HFFc6 (cell line): ENCODE results near the gene LSM12. TPM values are rescaled to one million over a fixed set of nuclear protein-coding genes. Genes with fewer than 3 reads are reported as not detected.

Source experiments
- DNase-seq: peaks from one replicate; pipeline ENCODE4 v3.0.0-alpha.2; 2018
- H3K27ac Mint-ChIP-seq: 2 replicates; pipeline ENCODE4 v1.8.0; 2020; ENCODE audit warnings: mild to moderate bottlenecking, mixed read lengths
- H3K27me3 Mint-ChIP-seq: 2 replicates; pipeline ENCODE4 v1.8.0; 2021; ENCODE audit warnings: mild to moderate bottlenecking, moderate library complexity, mixed read lengths; ENCODE audit not compliant: insufficient read depth
- H3K36me3 Mint-ChIP-seq: 2 replicates; pipeline ENCODE4 v1.8.0; 2021; ENCODE audit warnings: low read depth, mixed read lengths
- H3K4me1 Mint-ChIP-seq: 2 replicates; pipeline ENCODE4 v1.8.0; 2020; ENCODE audit warnings: low read depth, mixed read lengths
- H3K4me3 Mint-ChIP-seq: 2 replicates; pipeline ENCODE4 v1.8.0; 2020; ENCODE audit warnings: mild to moderate bottlenecking, moderate library complexity, mixed read lengths
- H3K9me3 Mint-ChIP-seq: 2 replicates; pipeline ENCODE4 v1.8.0; 2020; ENCODE audit warnings: mild to moderate bottlenecking, mixed read lengths
- CTCF ChIP-seq: fragments of 200-600 bp; sonication (generic); IDR thresholded peaks from 2 replicates; pipeline ENCODE4 v1.5.0; 2021; ENCODE audit warnings: antibody characterized with exemption, mild to moderate bottlenecking
- total RNA-seq, 6 experiments: library from RNA; stranded (reverse); fragmentation: NEBNext Ultra II Directional; extraction: Animal tissue kit (Norgen Biotek cat#: 25700); gene quantifications; 2 replicates in 1 of 6; 3 replicates in 5 of 6; pipeline ENCODE4 v1.2.3, GENCODE V29; 2021

LSM12 gene
- total RNA-seq, 6 experiments from 2014 or later, result 86.6 to 101 (median 94.5) TPM

GRCh38 chr17:44004761-44005526 is 61.5 kb downstream of the LSM12 start:
- Mint-ChIP-seq H3K4me1 (peaks cover 53% of the 10 kb centered on the region), H3K27me3 (peaks cover 4% of the 10 kb centered on the region), H3K4me3 (no peak overlapping the region), H3K36me3 (0 out of 2 replicates have a peak, but pooled peaks cover 3% of the 10 kb centered on the region), H3K27ac (no peak overlapping the region), H3K9me3 (no peaks in the 10 kb centered on the region)
- no peak for DNase-seq
- TF ChIP-seq CTCF, result no peak

GRCh38 chr17:44004077-44004760 is 62.3 kb downstream of the LSM12 start, which contains the start of gene NAGS:
NAGS (plus strand) TSS chr17:44004622; CDS start chr17:44004664, 42 bp downstream.
- Mint-ChIP-seq H3K9me3 (no peaks in the 10 kb centered on the region), H3K36me3 (no peaks in the 10 kb centered on the region), H3K4me1 (peaks cover 49% of the 10 kb centered on the region), H3K27ac (no peak within 1 kb of the TSS), H3K4me3 (no peak within 1 kb of the TSS), H3K27me3 (peaks cover 4% of the 10 kb centered on the region)
- TF ChIP-seq CTCF, result no peak
- no peak for DNase-seq

- no peaks in the 10 kb centered on the region for H3K36me3 Mint-ChIP-seq
- H3K27ac Mint-ChIP-seq, result peak overlapping the region; percentile 70
- H3K4me1 Mint-ChIP-seq, result peaks cover 45% of the 10 kb centered on the region
- H3K27me3 Mint-ChIP-seq, result peaks cover 2% of the 10 kb centered on the region
- DNase-seq, result peak; percentile 76
- no peak overlapping the region for H3K4me3 Mint-ChIP-seq
- TF ChIP-seq CTCF, result no peak
- no peaks in the 10 kb centered on the region for H3K9me3 Mint-ChIP-seq
Measured at GRCh38 chr17:44002141-44002848, 64.2 kb downstream of the LSM12 start.

- H3K27me3 Mint-ChIP-seq, result no peaks in the 10 kb centered on the region; the same call in 1 of the 2 replicates
- no peak for DNase-seq
- H3K36me3 Mint-ChIP-seq, result no peaks in the 10 kb centered on the region
- no peaks in the 10 kb centered on the region for H3K9me3 Mint-ChIP-seq
- TF ChIP-seq CTCF, result no peak
- H3K4me3 Mint-ChIP-seq, result no peak overlapping the region
- peak overlapping the region; percentile 70 for H3K27ac Mint-ChIP-seq
- peaks cover 45% of the 10 kb centered on the region for H3K4me1 Mint-ChIP-seq
Measured at GRCh38 chr17:44001461-44001920, 65.0 kb downstream of the LSM12 start.

GRCh38 chr17:44000871-44001460 is 65.5 kb downstream of the LSM12 start:
- H3K9me3 Mint-ChIP-seq, result no peaks in the 10 kb centered on the region
- no peak for DNase-seq
- peaks cover 2% of the 10 kb centered on the region; the same call in 1 of the 2 replicates for H3K27me3 Mint-ChIP-seq
- H3K36me3 Mint-ChIP-seq, result no peaks in the 10 kb centered on the region
- H3K27ac Mint-ChIP-seq, result no peak overlapping the region
- H3K4me3 Mint-ChIP-seq, result no peak overlapping the region
- peaks cover 39% of the 10 kb centered on the region for H3K4me1 Mint-ChIP-seq
- TF ChIP-seq CTCF, result no peak
